Measurements from ENCODE around the gene MXRA5.
"Not testable (repeated sequence)": the region's sequence is repeated elsewhere in the genome, so short reads cannot be mapped to it uniquely, and the experiment has no call there.

The MXRA5 gene

GRCh38 chrX:3326681-3327080, 19.8 kb downstream of the MXRA5 start:
- in situ Hi-C loops (cut with HindIII; ENCODE audit: low sequenced_read_pairs) = no loop called here

GRCh38 chrX:3320471-3321046, 25.9 kb downstream of the MXRA5 start:
- in situ Hi-C loops (cut with HindIII; ENCODE audit: low sequenced_read_pairs) = no loop called here

DNA sequence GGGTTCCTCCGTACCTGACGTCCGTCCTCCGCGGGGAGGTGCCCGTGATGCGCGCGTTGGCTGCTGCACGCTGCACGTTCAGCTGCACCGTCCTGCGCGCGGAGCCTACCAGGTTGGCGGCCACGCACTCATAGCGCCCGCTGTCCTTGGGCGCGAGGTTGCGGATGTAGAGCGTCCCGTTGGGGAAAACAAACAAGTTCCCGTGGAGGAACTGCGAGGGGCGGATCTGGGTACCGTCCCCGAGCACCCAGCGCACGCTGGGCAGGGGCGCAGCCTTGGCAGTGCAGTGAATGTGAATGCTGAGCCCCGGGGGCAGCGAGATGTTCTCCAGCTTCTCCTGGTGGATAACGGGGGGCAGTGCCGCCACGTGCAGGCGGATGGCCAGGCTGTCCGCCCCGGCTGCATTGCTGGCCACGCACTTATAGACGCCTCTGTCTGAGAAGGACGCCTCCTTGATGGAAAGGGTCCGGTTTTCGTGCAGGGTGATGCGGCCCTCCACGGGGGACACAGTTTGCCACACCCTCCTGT, 29.2 kb downstream of the MXRA5 start:
- in situ Hi-C loops (cut with HindIII; ENCODE audit: low sequenced_read_pairs) = no loop called here

DNA sequence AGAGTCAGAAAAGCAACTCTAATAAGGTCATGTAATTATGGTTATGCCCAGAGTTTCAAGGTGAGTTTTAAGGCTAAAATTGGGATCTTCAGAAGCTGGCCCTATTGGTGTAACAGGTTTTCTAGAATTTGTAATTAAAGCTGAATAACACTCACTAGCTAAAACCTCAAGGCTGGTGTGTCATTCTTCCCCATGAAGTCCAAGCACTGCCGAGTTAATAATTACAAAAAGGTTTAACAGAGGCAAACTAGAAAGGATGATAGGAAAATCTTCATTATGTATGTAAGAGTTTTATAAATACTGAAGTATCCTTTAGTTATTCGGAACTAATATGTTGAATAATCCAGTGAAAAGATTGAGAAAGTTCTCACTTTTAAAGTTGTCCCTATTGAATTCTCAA, 34.3 kb downstream of the MXRA5 start:
- in situ Hi-C loops (cut with HindIII; ENCODE audit: low sequenced_read_pairs) = no loop called here

DNA sequence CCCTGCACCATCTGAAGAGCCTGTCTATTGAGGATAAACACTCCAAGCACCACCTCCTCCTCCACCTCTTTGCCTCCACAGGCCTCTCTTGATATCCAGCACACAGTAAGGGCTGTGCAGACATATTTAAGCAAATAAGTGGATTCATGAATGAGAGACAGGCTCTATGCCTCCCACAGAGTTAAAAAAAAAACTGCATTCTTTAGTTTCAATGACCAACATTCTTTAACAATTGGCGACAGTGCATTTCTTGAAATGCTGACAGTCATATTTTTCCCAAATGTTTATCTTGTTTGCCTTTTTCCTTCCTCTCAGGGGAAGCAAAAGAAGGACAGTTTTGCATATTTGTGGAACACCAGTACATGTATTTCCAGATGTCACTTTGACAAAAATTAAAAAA, 38.6 kb downstream of the MXRA5 start:
- in situ Hi-C loops (cut with HindIII; ENCODE audit: low sequenced_read_pairs) = no loop called here

DNA sequence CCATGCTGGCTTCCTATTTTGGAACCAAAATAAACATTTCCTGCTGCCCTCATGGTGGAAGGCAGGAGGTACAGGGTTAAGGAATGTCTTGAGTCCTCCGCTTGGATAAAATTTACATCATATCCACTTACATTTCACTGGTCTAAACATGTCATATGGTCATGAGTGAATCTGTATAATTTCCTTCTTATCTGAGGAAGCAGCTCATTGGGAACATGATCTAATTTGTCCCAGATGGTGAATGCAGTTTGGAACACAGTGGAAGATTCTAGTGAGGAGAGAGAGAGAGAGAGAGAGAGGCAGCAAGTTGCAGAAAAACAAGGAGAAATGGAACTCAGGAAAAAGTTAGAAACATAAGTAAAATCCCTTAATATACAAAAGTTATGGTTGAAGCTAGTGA, 46.8 kb downstream of the MXRA5 start:
- in situ Hi-C loops (cut with HindIII; ENCODE audit: low sequenced_read_pairs) = no loop called here

DNA sequence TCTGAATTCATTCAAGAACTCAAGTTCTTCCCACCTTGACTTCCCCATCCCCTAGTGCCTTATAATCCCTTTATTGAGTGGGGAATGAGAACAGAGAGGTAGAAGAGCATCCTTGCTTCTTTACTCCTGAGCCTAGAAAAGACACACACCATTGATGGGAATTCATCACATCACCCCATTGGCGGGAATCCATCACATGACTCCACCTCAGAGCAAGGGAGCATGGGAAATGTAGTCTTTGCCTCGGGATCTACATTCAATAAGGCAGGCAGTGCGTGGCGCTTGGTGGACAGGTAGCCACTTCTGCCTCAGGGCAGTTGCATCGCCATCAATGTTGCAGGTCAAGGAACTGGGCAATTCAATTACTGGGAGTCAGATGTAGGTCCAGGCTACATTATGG, 50.7 kb downstream of the MXRA5 start:
- in situ Hi-C loops (cut with HindIII; ENCODE audit: low sequenced_read_pairs) = no loop called here

GRCh38 chrX:3293251-3293650, 53.2 kb downstream of the MXRA5 start:
- in situ Hi-C loops (cut with HindIII; ENCODE audit: low sequenced_read_pairs) = no loop called here

- in situ Hi-C loops (cut with HindIII; ENCODE audit: low sequenced_read_pairs) = no loop called here
Measured at GRCh38 chrX:3290561-3290960, 55.9 kb downstream of the MXRA5 start.

- in situ Hi-C loops (cut with HindIII; ENCODE audit: low sequenced_read_pairs) = no loop called here
Measured at GRCh38 chrX:3286196-3286945, 60.1 kb downstream of the MXRA5 start.

DNA sequence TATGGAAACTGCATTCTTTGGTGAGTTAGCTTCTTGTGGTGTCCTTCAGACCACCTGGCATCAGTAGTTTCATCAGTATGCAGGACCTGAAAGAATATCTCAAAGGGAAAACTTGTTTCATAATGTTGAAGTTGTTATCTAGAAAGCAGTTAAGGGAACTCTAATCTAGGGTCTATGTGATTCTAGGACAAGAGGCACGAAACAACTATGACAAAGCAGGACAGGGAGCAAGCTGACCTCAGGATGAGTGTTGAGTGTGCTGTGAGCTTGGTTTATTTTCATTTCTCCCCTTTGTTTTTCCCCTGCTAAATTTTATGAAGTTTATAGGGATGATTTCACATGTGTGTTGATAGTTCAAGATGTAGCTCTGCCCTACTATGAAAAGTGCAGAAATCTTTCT, 65.7 kb downstream of the MXRA5 start:
- in situ Hi-C loops (cut with HindIII; ENCODE audit: low sequenced_read_pairs) = no loop called here

GRCh38 chrX:3273668-3274067, 72.8 kb downstream of the MXRA5 start:
- in situ Hi-C loops (cut with HindIII; ENCODE audit: low sequenced_read_pairs) = not testable (repeated sequence)

DNA sequence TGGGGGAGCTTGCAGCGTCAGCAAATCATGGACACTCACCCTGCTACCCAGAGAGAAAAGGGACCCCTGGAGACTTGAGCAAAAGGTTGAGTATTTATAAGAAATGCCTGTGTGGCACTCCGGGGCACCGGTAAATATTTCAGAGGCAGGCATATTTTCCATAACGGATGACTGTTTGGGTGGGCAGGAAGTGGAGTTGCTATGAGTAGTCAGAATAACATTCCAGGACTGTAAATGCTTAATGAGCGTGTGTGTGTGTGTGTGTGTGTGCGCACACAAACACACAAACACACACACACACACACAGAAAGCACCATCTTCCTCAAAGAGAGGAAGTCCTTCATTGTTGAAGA, 74.6 kb downstream of the MXRA5 start:
- in situ Hi-C loops (cut with HindIII; ENCODE audit: low sequenced_read_pairs) = no loop called here

GRCh38 chrX:3271183-3271833, 75.1 kb downstream of the MXRA5 start:
- in situ Hi-C loops (cut with HindIII; ENCODE audit: low sequenced_read_pairs) = no loop called here

DNA sequence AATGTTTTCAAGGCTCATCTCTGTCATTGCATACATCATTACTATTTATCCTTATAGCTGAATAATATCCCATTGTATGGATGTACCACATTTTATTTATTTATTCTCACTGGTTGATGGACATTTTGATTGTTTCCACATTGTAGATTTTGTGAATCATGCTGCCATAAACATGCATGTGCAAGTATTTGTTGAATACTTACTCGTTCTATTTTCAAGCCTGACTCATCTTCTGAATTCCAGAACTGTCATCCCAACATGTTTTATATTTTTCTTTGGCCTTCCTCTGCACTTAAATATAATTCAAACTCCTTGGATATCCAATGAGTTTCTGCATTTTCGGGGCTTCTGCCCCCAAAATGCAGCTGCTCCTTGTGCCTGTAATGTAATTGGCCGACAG, 77.6 kb downstream of the MXRA5 start:
- in situ Hi-C loops (cut with HindIII; ENCODE audit: low sequenced_read_pairs) = no loop called here

DNA sequence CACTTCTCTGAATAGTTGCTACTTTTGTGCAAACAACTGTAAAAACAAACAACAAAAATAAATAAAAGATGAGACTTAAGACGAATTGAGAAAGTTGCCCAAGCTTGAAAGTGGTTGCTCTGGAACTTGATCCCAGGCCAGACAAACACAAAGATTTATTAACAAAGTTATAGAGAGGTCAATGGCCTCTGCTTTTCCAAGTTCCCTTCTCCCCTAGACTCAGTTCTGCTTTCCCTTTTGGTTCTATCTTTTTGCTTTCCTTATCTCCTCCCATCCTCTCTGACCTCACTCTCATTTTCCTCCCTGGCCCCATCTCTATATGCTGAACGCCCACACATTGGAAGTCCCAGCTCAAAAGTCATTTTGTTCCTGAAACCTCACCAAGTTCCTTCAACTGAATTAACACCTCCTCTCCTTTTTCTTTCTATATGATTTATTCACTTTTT, 82.7 kb downstream of the MXRA5 start:
- in situ Hi-C loops (cut with HindIII; ENCODE audit: low sequenced_read_pairs) = no loop called here

GRCh38 chrX:3262901-3263300, 83.6 kb downstream of the MXRA5 start:
- in situ Hi-C loops (cut with HindIII; ENCODE audit: low sequenced_read_pairs) = no loop called here

Data from endothelial cell of hepatic sinusoid (primary cell).